Activated effector memory CD4-positive, alpha-beta T cell treated with Interleukin-2 at 50 U/mL for 16 hours (primary cell): ENCODE measurements around the gene UBL4A.
"Not testable (repeated sequence)": the region's sequence is repeated elsewhere in the genome, so short reads cannot be mapped to it uniquely, and the experiment has no call there.

ENCODE experiments used
- DNase-seq: peaks from one replicate; pipeline ENCODE4 v3.0.0-alpha.2; 2020

UBL4A gene

DNA sequence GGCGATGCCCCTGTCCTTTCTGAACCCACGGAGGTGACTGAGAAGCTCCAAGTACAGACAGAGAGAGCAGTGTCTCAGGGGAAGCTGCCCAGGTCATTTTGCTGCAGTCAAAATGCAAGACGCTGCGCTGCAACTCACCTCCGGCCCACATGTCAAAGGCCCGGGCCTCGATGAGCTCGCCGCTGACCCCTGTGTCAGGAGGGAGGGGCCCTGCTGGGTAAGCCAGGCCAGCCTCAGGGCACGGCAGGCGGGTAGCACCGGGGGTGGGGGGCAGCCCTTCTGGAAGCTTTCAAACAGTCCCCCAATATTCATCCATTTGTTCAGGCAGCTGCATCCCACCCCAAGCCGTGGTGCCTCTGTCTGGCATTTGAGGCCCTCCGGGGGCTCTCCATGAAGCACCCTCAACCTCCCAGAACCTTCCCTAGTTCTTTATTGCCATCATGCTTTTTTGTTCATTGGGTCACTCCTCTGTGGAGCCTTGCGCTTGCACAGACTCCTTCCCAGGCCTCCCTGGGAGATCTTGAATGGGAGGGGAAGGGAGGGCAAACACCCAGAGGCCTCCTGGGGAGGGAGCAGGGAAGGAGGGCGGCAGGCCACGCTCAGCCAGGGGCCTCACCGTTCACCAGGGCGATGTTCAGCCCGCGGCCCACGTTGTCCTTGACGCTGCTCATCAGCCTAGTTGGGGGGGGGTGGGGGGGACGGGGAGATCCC lies 21.4 kb upstream of the UBL4A start:
- DNase-seq, result no peak

DNA sequence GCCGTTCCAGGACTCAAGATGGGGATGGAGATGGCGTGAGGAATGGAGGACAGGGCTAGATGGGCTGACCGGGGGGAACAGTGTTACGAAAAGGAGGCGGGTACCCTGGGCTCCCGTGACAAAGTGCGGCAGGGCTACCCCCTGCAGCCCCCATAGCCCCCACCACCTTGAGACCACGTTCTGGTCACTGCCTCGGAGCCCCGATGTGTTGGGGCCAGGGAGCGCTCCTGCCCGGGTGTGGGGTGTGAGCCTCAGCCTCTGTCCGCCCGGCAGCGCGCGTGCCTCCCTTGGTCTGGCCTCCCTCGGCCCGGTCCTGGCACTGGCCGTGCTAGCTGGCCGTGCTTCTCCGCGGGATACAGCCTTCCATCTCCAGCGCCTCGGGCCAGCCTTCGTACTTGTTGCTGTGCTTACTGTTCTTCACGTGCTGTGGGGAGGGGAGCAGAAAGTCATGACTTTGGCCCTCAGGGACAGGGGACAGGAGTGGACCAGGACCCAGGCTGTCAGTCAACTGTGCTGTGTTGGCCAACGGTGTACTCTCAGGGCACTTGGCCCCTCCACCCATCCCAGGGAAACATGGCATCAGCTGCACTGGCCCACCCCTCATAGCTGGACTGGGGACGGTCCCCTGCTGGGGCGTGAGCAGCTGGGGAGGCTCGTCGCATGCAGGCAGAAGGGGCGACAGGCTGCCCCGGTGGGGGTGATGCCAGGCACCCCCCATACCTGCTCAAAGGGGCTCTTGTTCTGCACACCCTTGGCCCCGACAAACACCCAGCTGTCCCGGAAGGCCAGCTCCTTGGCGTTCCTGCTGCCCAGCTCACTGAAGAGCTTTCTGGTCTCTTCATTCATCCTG lies 20.3 kb upstream of the UBL4A start:
- DNase-seq, result no peak

DNA sequence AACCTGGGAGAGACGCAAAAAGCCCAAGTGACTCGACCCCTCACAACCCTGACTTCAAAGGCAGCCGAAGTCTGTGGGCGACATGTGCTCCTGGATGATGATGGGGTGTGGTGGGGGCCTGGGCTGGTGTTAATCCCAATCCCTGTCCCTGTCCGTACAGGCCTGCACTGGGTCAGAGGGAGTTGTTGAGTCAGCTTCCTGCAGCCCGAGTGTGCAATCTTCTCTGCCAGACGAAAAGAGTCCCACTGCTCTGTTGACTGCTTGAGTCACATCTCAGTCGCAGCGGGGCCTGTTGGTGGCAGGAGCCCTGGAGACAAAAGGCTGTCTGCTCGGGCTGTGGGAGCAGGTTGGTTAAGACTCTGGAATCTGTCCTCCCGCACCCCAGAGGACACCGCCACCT lies 19.3 kb upstream of the UBL4A start:
- DNase-seq, result no peak

DNA sequence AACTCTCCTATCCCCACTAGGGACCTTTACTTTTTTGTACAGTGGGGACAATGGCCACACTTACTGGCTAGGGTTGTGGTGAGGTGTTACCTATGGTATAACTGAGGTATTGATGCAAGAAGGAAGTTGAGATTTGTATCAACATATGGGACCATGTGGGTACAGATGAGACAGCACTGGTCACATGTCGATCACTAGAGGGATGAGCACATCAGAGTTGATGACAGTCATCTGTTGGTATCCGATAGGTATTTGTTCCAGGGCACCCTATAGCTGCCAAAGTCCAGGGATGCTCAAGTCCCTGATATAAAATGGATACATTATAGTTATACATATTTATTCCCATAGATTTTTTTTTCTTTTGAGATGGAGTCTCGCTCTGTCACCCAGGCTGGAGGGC lies 16.6 kb upstream of the UBL4A start:
- DNase-seq, result no peak

DNA sequence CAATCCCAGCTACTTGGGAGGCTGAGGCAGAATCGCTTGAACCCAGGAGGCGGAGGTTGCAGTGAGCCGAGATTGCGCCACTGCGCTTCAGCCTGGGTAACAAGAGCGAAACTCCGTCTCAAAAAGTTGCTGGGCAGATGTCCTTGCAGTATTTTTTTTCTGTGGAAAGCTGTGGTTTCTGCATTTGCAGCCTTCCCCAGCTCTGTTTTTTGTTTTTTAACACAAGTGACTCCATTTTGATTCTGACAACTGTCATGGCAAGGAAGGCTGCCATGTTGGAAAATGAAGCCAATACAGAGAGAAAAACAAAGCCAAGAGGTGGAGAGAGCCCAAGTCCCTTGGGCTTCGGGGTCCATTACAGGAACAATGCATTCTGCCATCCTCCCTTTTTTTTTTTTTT lies 15.7 kb upstream of the UBL4A start:
- no peak for DNase-seq

DNA sequence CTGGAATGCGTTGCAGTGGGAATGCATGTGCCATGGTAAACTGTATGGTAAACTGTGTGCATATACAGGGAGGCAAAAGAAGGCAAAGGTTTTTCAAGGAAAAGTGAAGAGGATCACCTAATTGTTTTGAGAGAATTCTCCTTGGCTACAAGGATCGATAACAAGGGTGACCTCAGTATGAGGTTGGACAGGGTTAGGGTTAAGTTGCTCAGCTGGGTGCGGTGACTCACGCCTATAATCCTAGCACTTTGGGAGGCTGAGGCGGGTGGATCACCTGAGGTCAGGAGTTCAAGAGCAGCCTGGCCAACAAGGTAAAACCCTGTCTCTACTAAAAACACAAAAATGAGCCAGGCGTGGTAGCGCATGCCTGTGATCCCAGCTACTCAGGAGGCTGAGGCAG lies 15.0 kb upstream of the UBL4A start:
- not testable (repeated sequence) for DNase-seq

DNA sequence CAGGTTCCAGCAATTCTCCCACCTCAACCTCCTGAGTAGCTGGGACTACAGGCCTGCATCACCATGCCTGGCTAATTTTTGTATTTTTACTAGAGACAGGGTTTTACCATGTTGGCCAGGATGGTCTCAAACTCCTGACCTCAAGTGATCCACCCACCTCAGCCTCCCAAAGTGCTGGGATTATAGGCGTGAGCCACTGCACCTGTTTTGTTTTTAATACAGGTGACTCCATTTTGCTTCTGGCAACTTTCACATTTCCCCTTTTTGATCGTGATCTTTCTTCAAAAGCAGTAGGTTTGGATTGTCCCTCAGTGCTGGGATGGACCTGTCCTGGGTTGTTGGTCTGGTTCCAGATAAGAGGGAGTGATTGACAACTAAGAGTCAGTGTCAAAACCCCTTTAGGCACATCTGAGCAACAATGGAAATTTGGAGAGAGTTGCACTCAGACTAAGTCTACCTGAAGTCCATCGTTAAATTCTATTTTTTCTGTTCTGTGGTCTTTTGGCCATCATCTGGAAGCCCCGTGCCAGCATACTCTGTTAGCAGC lies 10.2 kb upstream of the UBL4A start:
- not testable (repeated sequence) for DNase-seq

DNA sequence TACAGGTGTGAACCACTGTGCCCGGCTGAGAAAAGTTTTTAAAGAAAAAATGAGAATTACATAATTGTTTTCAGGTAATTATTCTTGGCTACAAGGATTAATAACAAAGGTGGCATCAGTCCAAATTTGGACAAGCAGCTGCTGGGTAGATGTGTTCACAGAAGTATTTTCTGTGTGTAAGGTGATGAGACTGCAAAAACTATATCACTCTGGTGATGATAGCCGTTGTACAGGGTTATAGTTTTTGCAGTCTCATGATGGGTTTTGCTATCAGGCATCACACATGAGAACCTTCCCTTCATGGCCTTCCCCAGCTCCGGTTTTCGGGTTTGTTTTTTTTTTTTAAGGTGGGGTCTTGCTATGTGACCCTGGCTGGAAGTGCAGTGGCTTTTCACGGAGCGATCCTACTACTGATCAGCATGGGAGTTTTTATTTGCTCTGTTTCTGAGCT lies 9.1 kb upstream of the UBL4A start:
- no peak for DNase-seq

DNA sequence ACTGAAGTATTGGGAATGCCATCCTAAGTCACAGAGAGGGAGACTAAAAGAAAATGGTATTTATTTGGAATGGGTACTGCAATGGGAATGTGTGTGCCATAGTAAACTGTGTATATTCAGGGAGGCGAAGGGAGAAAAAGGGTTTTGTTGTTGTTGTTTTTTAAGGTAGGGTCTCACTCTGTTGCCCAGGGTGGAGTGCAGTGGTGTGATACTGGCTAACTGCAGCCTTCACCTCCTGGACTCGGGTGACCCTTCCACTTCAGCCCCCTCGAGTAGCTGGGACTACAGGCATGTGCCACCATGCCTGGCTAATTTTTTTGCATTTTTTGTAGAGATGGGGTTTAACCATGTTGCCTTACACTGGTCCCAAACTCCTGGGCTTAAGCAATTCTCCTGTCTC lies 8.3 kb upstream of the UBL4A start:
- no peak for DNase-seq

DNA sequence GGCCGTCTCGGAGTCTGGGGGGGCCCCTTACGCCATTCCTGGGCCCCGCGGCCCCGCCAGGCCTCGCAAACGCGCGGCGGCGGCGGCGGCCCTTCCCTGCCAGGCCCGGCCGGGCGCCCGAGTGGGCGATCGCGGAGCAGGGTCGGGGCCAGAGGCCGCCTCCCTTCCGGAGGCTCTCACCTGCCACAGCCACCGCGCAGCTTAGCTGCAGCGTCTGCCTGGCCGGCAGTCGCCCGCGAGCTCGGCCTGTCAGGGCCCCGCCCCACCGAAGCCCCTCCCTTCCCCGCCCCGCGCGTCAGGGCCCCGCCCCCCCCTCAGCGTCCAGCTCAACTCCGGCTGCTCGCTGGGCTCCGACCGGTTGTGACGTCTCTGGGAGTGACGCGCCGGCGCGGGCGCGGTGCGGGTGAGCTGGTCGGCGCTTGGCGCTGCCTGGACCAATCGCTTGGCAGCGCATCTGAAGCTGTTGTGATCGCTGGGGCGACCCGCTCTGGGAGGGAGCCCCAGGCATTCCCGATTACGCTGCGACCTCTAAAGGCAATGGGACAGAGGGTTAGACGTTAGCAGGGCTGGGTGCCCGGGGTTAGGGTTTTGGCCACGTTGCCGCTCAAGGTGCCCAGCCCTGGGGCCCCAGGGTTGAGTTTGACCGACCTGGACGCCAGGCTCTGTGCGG lies 4.1 kb upstream of the UBL4A start, which contains the start of gene SLC10A3:
TSS of gene SLC10A3 (minus strand) at position 216 of the 670 bp plus-strand sequence. CDS start 1,689 bp downstream, outside the sequence.
- DNase-seq, result peak; percentile 84

DNA sequence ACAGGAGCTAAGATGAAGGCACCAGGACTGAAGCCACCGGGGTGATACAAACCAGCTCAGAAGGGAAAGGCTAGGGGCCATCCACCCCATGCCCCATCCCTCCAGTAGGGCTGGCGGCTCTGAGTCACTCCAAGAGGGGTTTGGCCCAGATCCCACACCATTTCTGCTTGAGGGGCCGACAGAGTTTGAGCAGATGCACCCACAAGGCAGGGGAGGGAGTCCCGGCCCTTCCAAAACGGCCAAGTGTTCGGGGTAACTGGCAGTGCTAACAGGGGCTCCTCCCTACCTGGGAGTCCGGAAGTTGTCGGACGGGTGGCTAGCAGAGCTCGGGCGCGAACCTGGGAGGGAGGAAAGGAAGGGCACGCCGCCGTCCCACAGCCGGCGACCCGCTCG lies 3.6 kb upstream of the UBL4A start:
- no peak for DNase-seq

DNA sequence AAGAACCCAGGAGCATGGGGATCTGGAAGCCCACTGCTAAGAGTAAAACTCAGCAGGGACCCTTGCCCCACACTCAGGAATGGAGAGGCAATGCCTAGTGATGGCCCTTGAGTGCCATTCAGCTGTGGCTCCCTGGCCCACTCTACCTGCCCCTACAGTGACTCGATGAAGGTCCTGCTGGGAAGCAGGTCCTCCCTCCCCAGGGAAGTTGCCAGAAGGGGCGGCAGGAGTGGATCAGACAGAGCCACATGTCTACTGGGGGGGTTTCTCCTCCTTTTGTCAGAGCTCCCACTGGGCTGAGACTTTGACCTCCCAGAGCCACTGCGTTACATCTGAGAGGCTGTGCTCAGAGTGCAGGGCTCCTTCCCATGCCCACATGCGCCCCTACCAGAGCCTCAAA lies 2.8 kb upstream of the UBL4A start:
- DNase-seq, result no peak

DNA sequence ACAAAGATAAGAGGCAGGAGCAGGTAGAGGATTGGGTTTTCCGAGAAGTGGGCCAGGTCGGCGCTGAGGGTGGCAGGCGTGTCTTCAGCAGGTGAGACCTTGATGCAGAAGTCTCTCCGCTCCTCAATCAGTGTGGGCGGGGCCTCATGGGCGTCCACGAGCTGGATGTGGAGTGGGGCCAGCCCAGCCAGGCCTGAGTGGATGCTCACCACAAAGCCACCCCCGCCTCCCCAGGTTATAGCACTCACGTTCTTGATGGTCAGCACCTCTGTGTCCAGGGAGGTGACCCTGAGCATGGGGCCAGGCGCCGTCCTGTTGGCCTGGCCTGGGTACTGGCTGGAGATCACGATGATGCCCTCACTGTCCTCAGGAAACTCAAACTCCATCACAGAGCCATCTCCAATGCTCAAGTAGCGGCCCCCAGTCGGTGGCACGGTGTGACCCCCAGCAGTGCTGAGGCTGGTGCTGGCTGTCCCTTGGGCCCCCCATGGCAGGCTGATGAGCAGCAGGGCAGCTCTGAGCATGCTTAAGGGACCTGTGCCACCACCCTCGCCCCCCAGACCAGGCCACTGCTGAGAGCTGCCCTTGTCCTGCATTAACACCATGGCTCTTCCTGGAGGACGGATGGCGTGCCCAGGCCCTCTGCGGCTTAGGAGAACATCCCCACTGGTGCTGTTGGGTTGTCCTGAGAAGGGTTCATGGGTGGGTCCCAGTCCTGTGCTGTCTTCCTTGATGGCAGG lies 2.1 kb upstream of the UBL4A start:
- DNase-seq, result no peak

DNA sequence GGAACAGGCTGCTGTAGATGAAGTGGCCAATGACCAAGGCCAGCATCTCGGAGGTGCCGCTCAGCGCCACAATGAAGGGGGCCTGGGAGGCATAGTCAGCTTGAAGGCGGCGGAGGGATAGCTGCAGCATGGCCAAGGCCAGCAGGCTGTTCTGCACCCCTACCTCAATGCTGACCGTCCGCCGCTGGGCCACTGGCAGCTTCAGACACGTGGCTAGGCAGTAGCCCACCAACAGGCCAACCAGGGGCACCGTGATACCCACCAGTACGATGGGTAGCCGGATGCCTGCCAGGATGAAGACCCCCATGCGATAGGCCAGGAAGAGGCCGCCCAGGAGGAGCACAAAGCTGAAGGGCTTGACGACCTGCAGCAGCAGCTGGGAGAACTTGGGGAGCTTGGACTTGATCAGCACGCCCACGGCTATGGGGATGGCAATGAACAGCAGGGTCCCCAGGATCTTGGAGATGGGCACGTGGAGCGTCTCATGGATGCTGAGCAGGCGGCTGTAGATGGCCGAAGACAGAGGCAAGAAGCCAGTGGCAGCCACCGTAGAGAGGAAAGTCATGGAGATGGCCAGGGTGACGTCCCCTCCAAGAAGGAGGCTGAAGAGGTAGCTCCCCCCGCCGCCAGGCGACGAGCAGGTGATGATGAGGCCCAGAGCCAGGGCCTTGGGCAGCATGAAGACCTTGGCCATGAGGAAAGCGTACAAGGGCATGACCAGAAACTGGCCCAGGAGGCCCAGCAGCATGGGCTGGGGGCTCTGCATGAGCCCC lies 1.3 kb upstream of the UBL4A start:
- DNase-seq, result no peak

DNA sequence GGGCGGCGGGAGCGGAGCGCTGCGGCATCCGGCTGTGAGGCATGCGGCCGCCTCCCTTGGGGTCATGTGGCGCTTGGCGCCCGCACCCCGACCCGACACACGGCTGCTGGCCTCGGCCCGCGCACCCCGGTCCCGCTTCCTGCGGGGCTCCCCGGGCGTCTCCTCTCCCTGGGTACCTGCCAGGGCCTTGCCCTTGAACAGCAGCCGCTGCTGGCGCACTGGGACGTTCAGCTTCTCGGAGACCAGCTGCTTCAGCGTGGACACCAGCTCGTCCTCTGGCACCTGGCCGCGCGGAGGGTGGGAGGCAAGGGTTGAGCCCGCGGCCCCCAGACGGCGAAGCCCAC lies 391 bp downstream of the UBL4A start:
- peak; percentile 20 for DNase-seq

DNA sequence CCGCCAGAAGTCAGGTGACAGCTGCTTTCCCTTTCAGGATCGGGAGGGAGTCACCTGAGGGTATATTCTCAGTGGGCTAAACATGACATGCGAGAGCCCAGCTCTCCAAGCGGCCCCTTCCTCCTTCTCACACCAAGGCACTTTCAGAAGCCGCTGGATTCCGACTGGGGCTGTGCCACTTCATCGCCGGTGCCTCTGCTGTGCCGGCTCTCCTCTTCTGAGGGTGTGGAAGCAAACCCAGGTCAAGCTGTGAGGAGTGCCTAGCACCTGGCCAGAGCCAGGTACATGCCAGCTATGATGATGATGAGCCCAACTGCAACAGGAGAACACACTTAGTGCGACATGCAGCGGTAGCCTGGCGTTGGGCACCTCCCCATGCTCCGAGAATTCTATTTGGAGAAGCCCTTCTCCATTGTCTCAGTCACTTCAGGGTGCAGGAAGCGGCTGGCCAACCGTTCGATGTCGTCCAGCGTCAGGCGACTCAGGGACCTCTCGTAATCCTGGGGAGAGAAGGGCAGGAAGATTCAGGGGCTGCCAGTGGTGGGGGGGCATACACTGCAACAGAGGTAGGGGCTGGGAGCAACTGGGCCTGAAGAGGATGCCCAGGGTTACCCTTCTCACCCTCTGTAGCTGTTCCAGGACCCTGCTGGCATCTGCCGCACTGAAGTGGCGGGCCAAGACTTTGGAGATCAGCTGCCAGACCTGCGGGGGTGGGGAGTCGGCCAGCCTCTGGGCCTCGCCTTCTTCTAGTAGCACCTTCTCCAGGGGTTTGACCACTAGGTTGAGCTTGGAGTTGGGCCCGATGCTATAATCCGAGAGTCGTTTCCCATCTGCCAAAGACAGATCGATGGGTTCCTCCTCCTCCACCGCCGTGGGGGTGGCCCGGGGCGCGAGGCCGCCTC lies 1.0 kb downstream of the UBL4A start:
- no peak for DNase-seq

DNA sequence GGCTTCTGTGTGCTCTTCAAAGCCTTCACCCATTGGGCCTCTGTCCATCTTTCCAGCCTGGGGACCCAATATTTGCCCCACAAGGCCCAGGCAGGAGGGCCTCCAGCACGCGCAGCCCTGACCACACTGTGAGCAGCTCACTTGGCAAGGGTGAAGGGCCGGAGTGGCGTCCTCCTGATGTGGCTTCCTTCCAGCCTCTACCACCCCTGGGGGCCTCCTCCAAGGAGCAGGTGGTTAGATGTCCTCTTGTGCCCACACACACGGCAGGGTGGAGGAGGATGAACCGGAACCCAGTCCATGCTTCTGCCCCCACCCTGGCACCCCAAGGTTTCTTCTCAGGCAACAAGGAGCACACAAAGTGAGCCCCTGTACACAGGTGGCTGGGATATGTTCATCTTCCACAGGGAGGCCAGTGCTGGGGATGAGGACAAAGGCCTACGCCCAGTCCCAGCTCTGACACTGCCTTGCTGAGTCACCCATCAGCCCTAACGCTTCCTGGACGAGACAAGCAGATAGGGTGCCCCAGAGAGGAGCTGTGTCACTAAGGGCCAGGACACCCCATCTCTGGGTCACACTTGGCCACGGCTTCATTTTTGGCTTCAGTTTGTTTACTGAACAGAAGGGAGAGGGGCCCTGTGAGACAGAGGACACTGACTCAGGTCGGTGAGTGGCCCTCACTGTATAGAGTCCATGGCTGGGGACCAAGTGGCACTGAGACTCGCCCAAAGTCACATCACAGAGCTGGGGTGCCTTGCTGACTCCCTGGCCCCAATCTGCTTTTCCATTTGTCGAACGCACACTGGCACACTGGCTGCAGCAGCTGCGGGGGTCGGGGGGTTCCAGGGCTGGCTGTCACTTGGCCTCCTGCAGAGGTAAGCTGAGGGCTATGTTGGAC lies 1.9 kb downstream of the UBL4A start:
- no peak for DNase-seq

DNA sequence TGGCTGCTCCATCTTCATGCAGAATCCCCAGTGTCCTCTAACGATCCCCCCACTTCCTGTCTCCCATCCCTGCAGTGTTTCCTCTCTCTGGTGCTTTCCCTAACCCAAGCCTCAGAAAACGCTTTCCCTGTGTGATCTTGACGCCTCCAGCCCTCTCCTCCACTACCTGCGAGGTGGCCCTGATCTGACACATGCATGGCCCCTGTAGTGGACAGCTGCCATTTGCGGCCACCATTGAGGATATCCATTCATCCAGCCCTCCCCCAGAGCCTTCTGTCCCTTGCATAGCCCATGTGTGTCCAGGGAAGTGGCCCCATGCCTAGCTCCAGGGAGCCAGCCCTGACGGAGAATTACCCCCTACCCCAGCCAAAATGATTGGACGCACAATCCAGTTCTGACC lies 3.1 kb downstream of the UBL4A start:
- DNase-seq, result no peak

DNA sequence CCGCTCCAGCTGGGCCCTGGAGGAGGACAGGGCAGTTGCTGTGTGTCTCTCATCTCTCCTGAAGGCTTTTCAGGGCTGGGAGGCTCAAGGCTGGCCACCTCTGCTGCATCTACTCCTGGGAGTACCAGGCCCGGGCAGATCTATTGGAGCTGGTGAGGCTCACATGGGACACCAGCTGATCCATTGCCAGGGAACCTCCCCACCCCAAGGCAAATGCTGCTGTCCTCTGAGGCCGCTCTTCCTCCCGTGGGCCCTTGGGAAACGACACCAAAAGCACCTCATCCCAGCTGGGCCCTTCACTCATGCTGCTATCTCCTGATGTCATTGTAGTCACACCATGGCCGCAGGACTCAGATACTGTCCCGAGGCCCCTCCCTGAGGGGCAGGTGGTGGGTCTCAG lies 3.6 kb downstream of the UBL4A start:
- DNase-seq, result no peak
